GM12864 (cell line): ENCODE results near the gene MORC2.

Experiments
- DNase-seq: peaks from one replicate; pipeline ENCODE4 v3.0.0-alpha.2; 2011; ENCODE audit warnings: low read depth
- H3K4me3 ChIP-seq: 2 replicates; pipeline ENCODE4 v1.5.1; 2011; ENCODE audit warnings: mild to moderate bottlenecking, low read depth, low read length, control low read depth
- CTCF ChIP-seq: IDR thresholded peaks from 2 replicates; pipeline ENCODE4 v1.5.1; 2011; ENCODE audit warnings: low read depth, mild to moderate bottlenecking, moderate library complexity, low read length, control low read depth, inconsistent platforms; ENCODE audit errors: missing control alignments

The MORC2 gene

GRCh38 chr22:30909306-30909705 lies 59.3 kb downstream of the MORC2 start:
- no peak for TF ChIP-seq CTCF
- DNase-seq, result no peak
- no peak overlapping the region for H3K4me3 ChIP-seq

- no peak for DNase-seq
- no peak for TF ChIP-seq CTCF
- H3K4me3 ChIP-seq, result no peak overlapping the region
These were observed 60.5 kb downstream of the MORC2 start for GRCh38 chr22:30908051-30908461.

GRCh38 chr22:30906946-30907345 lies 61.6 kb downstream of the MORC2 start:
- no peak overlapping the region for H3K4me3 ChIP-seq
- no peak for TF ChIP-seq CTCF
- no peak for DNase-seq

GRCh38 chr22:30906411-30906810 lies 62.2 kb downstream of the MORC2 start:
- no peak for DNase-seq
- no peak overlapping the region for H3K4me3 ChIP-seq
- no peak for TF ChIP-seq CTCF

GRCh38 chr22:30905696-30906341 lies 62.8 kb downstream of the MORC2 start:
- H3K4me3 ChIP-seq, result no peak overlapping the region
- TF ChIP-seq CTCF, result no peak
- DNase-seq, result no peak

- no peak overlapping the region for H3K4me3 ChIP-seq
- DNase-seq, result no peak
- no peak for TF ChIP-seq CTCF
These were observed 64.6 kb downstream of the MORC2 start for GRCh38 chr22:30903876-30904460.
